Bronchial epithelial cell (primary cell): ENCODE results near the gene HSD17B11. TPM values are rescaled to one million over a fixed set of nuclear protein-coding genes. Genes with fewer than 3 reads are reported as not detected.

Source experiments
- DNase-seq: peaks from one replicate; pipeline ENCODE4 v3.0.0-alpha.2; 2010; ENCODE audit warnings: low read depth
- FAIRE-seq: peaks from 2 replicates; lab custom pipeline; 2011; peaks lifted over from hg19 to GRCh38; lab: Jason Lieb, UNC
- H3K27me3 ChIP-seq: 2 replicates; pipeline ENCODE4 v1.5.1; 2011; ENCODE audit warnings: low read length; ENCODE audit not compliant: control insufficient read depth, insufficient read depth
- H3K36me3 ChIP-seq: 2 replicates; pipeline ENCODE4 v1.5.1; 2011; ENCODE audit warnings: low read length; ENCODE audit not compliant: control insufficient read depth, insufficient read depth
- H3K4me3 ChIP-seq: 2 replicates; pipeline ENCODE4 v1.5.1; 2011; ENCODE audit warnings: mild to moderate bottlenecking, low read depth, low read length, control low read depth
- CTCF ChIP-seq: IDR thresholded peaks from 2 replicates; pipeline ENCODE4 v1.5.1; 2011; ENCODE audit warnings: mild to moderate bottlenecking, moderate library complexity, low read length, control low read depth, inconsistent platforms; ENCODE audit not compliant: insufficient read depth, severe bottlenecking
- total RNA-seq: library from RNA; depleted of rRNA; stranded (reverse); fragments of >200 nt; gene quantifications from 2 replicates; pipeline ENCODE4 v1.2.1, GENCODE V29; 2014

HSD17B11 gene
- total RNA-seq, 1 donor from 2014 or later, result 1.8 TPM

DNA sequence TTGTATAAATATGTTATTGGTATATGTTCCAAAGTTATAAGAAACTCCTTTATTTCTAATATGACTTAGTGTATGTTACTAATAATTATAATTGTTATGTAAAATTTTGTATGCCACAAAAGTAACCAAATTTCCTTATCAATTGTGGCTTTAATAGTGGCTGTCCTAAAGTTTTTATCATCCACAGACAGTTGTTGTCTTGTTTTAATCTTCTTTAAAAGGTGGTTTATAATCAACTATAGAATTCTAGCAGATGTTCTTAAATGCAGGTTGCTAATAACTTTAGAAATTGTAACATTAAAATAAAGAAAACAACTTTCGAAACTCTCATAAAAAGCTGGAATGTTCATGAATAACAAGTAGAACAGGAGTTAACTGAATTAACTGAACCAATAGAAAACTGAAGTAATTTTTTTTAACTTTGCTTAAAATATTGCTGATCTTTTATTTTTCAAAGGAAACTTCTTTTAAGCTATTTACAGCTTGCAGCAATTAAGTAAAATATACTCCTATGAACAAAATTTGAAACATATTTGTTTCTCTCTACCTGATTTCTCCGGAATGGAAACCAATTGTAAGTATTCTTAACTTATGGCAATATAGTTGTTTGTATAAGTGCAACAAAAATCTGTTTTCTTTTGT is 24.3 kb downstream of the HSD17B11 start:
- Histone ChIP-seq H3K27me3 (no peaks in the 10 kb centered on the region), H3K36me3 (no peaks in the 10 kb centered on the region), H3K4me3 (no peak overlapping the region)
- no peak for FAIRE-seq
- no peak for TF ChIP-seq CTCF
- no peak for DNase-seq

- TF ChIP-seq CTCF, result no peak
- no peaks in the 10 kb centered on the region for H3K36me3 ChIP-seq
- FAIRE-seq, result no peak
These were observed 25.6 kb downstream of the HSD17B11 start for GRCh38 chr4:87365348-87365747.

GRCh38 chr4:87363552-87363951 is 27.4 kb downstream of the HSD17B11 start:
- peak; percentile 53 for DNase-seq

More at GRCh38 chr4:87365348-87365747, 25.6 kb downstream of the HSD17B11 start:
- no peak for DNase-seq
- no peaks in the 10 kb centered on the region for H3K27me3 ChIP-seq
- no peak overlapping the region for H3K4me3 ChIP-seq

DNA sequence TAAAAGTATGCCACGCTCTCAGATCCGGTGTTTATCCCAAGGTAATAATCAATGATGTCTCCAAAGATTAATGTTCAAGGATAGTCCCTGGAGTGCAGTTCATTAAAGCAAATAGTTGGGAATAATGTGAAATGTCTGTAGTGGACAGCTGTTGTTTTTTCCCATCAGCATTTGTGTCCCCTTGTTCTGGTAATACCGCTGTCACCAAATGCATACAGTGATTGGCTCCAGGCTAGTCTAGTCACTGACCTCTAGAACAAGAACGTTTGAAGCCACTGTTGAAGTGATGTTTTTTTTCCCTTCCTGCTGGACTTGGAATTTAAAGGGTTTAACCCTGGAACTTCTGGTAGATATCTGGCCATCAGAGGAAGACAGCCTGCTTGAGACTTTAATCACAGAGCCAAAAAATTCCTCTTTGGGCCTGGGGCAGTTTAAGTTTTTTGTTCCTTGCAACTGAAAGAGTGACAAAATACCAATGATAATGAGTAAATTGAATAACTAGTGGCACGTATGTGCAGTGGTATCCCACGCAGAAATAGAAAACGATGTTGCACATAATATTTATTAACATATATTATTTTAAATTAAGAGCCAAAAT is 30.6 kb downstream of the HSD17B11 start:
- FAIRE-seq (no peak), DNase-seq (no peak)
- Histone ChIP-seq H3K27me3 (no peaks in the 10 kb centered on the region), H3K4me3 (no peak overlapping the region), H3K36me3 (no peaks in the 10 kb centered on the region)
- TF ChIP-seq CTCF, result no peak

More at GRCh38 chr4:87363552-87363951, 27.4 kb downstream of the HSD17B11 start:
- FAIRE-seq, result no peak
- Histone ChIP-seq H3K27me3 (no peaks in the 10 kb centered on the region), H3K36me3 (no peaks in the 10 kb centered on the region), H3K4me3 (no peak overlapping the region)
- no peak for TF ChIP-seq CTCF

GRCh38 chr4:87359258-87359657 is 31.7 kb downstream of the HSD17B11 start:
- Histone ChIP-seq H3K36me3 (no peaks in the 10 kb centered on the region), H3K27me3 (no peaks in the 10 kb centered on the region), H3K4me3 (no peak overlapping the region)
- DNase-seq (no peak), FAIRE-seq (no peak)
- no peak for TF ChIP-seq CTCF
